Osteoblast (primary cell): ENCODE data around the gene ADCY3. TPM values are rescaled to one million over a fixed set of nuclear protein-coding genes. Genes with fewer than 3 reads are reported as not detected.

ENCODE experiments used
- DNase-seq: peaks from one replicate; pipeline ENCODE4 v3.0.0; 2011; ENCODE audit warnings: low spot score, mixed read lengths; ENCODE audit not compliant: insufficient read length; ENCODE audit errors: missing footprints
- H2AFZ ChIP-seq: 2 replicates; pipeline ENCODE4 v1.6.0; 2011; ENCODE audit warnings: mild to moderate bottlenecking, low read length
- H3K27ac ChIP-seq: 2 replicates; pipeline ENCODE4 v1.5.1; 2011; ENCODE audit warnings: mild to moderate bottlenecking, low read depth, low read length, moderate library complexity
- H3K27me3 ChIP-seq: 2 replicates; pipeline ENCODE4 v1.6.0; 2012; ENCODE audit warnings: mild to moderate bottlenecking, control low read depth, inconsistent platforms, low read length, moderate library complexity; ENCODE audit not compliant: insufficient read depth
- H3K36me3 ChIP-seq: 2 replicates; pipeline ENCODE4 v1.5.1; 2011; ENCODE audit warnings: mild to moderate bottlenecking, low read length, control low read depth, moderate library complexity; ENCODE audit not compliant: insufficient read depth
- H3K4me1 ChIP-seq: 2 replicates; pipeline ENCODE4 v1.5.1; 2011; ENCODE audit warnings: mild to moderate bottlenecking, low read length, control low read depth, moderate library complexity; ENCODE audit not compliant: insufficient read depth
- H3K4me2 ChIP-seq: 2 replicates; pipeline ENCODE4 v1.6.0; 2011; ENCODE audit warnings: mild to moderate bottlenecking, low read length; ENCODE audit not compliant: insufficient read depth
- H3K4me3 ChIP-seq: fragments of 200-600 bp; sonication (generic); 3 replicates; pipeline ENCODE4 v1.5.1; 2012; ENCODE audit warnings: mild to moderate bottlenecking, low read length, inconsistent platforms; ENCODE audit not compliant: insufficient read depth
- H3K79me2 ChIP-seq: 2 replicates; pipeline ENCODE4 v1.6.0; 2012; ENCODE audit warnings: mild to moderate bottlenecking, low read length, control low read depth, inconsistent platforms; ENCODE audit not compliant: insufficient read depth
- H3K9me3 ChIP-seq: 2 replicates; pipeline ENCODE4 v1.5.1; 2011; ENCODE audit warnings: low read depth, low read length, control low read depth
- H4K20me1 ChIP-seq: 2 replicates; pipeline ENCODE4 v1.6.0; 2012; ENCODE audit warnings: mild to moderate bottlenecking, low read length, control low read depth; ENCODE audit not compliant: insufficient read depth
- CTCF ChIP-seq: IDR thresholded peaks from 2 replicates; pipeline ENCODE4 v1.5.1; 2011; ENCODE audit warnings: mild to moderate bottlenecking, low read depth, low read length, moderate library complexity; ENCODE audit errors: extremely low read depth
- total RNA-seq: library from RNA; depleted of rRNA; stranded (reverse); fragments of >200 nt; gene quantifications from 2 replicates; pipeline ENCODE4 v1.2.3, GENCODE V29; 2012

Gene ADCY3
- total RNA-seq, 1 donor, result 47.4 TPM

DNA sequence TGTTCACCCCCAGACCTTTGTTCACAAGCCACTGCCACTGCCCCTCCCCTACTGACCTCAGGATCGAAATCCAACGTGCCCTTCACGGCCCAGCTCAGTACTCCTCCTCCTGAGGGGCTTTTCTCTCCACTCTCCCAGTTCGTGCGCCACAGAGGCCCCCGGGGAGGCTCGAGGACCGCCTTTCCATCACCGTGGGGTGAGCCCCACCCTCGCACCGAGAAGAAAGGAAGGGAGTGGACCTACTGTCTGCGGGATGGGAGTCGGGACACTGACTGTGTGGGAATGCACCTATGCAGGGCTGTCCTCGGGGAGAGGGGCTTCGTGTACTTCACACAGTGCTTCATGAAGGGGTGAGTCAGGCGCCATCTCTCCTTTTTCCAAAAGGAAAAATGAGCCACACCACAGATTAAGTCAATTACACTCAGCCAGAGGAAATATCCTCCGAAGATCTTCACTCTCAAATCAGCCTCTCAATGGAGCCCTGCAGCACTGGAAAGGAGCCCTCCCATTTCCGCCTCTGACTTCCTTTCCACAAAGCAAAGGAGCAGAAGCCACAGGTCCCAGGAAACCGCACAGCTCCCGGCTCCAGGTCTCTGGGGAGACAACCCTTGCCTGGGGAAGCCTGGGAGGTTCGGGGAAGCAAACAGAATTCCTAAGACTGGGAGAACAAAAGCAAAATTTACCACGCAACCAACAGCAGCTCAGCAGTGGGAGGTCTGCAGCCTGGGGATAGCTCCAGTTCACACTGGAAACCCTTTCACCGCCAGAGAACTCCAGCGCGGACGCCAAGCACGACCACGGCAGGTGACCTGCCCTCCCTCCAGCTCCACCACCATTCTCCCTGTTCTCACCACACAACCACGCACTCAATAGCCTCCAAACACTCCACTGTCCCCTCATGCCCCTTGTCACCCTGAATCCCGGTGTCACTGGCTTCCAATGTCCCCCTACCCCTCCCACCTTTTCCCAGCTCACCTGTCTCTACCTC lies 21.6 kb downstream of the ADCY3 start:
- H2AFZ ChIP-seq, result peak overlapping the region; percentile 35
- no peaks in the 10 kb centered on the region for H3K36me3 ChIP-seq
- no peaks in the 10 kb centered on the region for H3K27me3 ChIP-seq
- no peaks in the 10 kb centered on the region for H3K9me3 ChIP-seq
- H3K4me3 ChIP-seq, result peak overlapping the region; percentile 7
- no peak for TF ChIP-seq CTCF
- H4K20me1 ChIP-seq, result no peaks in the 10 kb centered on the region
- H3K4me2 ChIP-seq, result peak overlapping the region; percentile 58
- H3K27ac ChIP-seq, result no peak overlapping the region
- no peaks in the 10 kb centered on the region for H3K79me2 ChIP-seq
- no peaks in the 10 kb centered on the region for H3K4me1 ChIP-seq
- DNase-seq, result no peak

DNA sequence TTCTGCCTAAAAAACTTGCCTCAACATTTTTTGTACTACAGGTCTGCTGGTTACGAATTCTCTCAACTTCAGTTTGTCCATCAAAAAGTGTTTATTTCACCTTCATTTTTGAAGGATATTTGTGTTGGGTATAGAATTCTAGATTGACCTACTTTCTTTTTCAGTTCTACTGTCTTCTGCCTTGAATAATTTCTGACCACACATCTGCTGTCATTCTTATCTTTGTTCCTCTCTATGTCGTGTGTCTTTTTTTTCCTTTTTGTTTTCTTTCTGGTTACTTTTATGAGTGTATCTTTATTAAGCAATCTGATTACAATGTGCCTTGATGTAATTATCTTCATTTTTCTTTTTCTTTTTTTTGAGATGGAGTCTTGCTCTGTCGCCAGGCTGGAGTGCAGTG lies 25.3 kb downstream of the ADCY3 start:
- no peaks in the 10 kb centered on the region for H3K36me3 ChIP-seq
- no peaks in the 10 kb centered on the region for H3K79me2 ChIP-seq
- peaks cover 3% of the 10 kb centered on the region for H3K9me3 ChIP-seq
- H3K27ac ChIP-seq, result no peak overlapping the region
- no peaks in the 10 kb centered on the region for H3K4me1 ChIP-seq
- TF ChIP-seq CTCF, result no peak
- no peaks in the 10 kb centered on the region for H4K20me1 ChIP-seq
- no peak overlapping the region for H2AFZ ChIP-seq
- no peak overlapping the region for H3K4me2 ChIP-seq
- H3K27me3 ChIP-seq, result no peaks in the 10 kb centered on the region
- no peak for DNase-seq
- no peak overlapping the region for H3K4me3 ChIP-seq

DNA sequence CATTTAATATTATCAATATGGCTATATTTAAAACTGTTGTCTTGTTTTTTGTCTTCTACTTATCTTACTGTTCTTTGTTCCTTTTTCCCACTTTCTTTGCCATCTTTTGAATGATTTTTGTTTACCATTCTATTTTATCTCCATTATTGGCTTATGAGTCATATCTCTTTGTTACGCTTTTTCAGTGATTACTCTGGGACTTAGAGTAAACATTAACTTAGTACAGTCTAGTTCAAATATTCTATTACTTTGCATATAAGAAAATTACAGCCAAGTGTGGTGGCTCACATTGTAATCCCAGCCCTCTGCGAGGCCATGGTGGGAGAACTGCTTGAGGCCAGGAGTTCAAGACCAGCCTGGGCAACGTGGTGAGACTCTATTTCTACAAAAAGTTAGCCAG lies 26.1 kb downstream of the ADCY3 start:
- Histone ChIP-seq H3K27me3 (no peaks in the 10 kb centered on the region), H3K4me1 (no peaks in the 10 kb centered on the region), H3K9me3 (peaks cover 3% of the 10 kb centered on the region), H3K79me2 (no peaks in the 10 kb centered on the region), H3K4me3 (no peak overlapping the region), H4K20me1 (no peaks in the 10 kb centered on the region), H3K27ac (no peak overlapping the region), H3K36me3 (no peaks in the 10 kb centered on the region), H3K4me2 (no peak overlapping the region), H2AFZ (no peak overlapping the region)
- no peak for DNase-seq
- no peak for TF ChIP-seq CTCF

DNA sequence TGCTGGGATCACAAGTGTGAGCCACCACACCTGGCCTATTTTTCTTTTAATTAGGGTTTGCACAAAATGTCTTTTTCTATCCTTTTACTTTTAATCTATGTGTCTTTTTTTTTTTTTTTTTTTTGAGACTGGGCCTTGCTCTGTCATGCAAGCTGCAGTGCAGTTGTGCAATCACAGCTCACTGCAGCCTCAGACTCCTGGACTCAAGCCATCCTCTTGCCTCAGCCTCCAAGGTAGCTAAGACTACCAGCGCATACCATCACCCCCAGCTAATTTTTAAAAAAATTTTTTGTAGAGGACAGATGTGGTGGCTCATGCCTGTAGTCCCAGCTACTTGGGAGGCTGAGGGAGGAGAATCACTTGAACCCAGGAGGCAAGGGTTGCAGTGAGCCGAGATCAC lies 27.1 kb downstream of the ADCY3 start:
- Histone ChIP-seq H3K79me2 (no peaks in the 10 kb centered on the region), H3K4me1 (no peaks in the 10 kb centered on the region), H3K4me3 (no peak overlapping the region), H3K36me3 (no peaks in the 10 kb centered on the region), H4K20me1 (no peaks in the 10 kb centered on the region), H2AFZ (no peak overlapping the region), H3K27ac (no peak overlapping the region), H3K4me2 (no peak overlapping the region), H3K27me3 (no peaks in the 10 kb centered on the region), H3K9me3 (peaks cover 3% of the 10 kb centered on the region)
- no peak for DNase-seq
- no peak for TF ChIP-seq CTCF
